Astrocyte (in vitro differentiated cells and primary cell): ENCODE results near the gene LAMA5. TPM values are rescaled to one million over a fixed set of nuclear protein-coding genes. Genes with fewer than 3 reads are reported as not detected.

Source experiments
- DNase-seq: peaks from one replicate; pipeline ENCODE4 v3.0.0-alpha.2; 2010; ENCODE audit warnings: low read depth
- FAIRE-seq: peaks from 2 replicates; lab custom pipeline; 2011; peaks lifted over from hg19 to GRCh38; lab: Jason Lieb, UNC
- H2AFZ ChIP-seq: 2 replicates; pipeline ENCODE4 v1.6.0; 2012; ENCODE audit warnings: low read depth, low read length, inconsistent platforms
- H3K27ac ChIP-seq: 2 replicates; pipeline ENCODE4 v1.5.1; 2011; ENCODE audit warnings: low read depth, low read length, inconsistent platforms
- H3K27me3 ChIP-seq: 2 replicates; pipeline ENCODE4 v1.6.0; 2011; ENCODE audit warnings: low read length, inconsistent platforms; ENCODE audit not compliant: insufficient read depth
- H3K36me3 ChIP-seq: 2 replicates; pipeline ENCODE4 v1.5.1; 2011; ENCODE audit warnings: low read length, inconsistent platforms; ENCODE audit not compliant: insufficient read depth
- H3K4me1 ChIP-seq: 2 replicates; pipeline ENCODE4 v1.5.1; 2011; ENCODE audit warnings: low read length, inconsistent platforms; ENCODE audit not compliant: insufficient read depth
- H3K4me2 ChIP-seq: 2 replicates; pipeline ENCODE4 v1.6.0; 2012; ENCODE audit warnings: low read length, inconsistent platforms
- H3K4me3 ChIP-seq: 2 replicates; pipeline ENCODE4 v1.5.1; 2011; ENCODE audit warnings: low read depth, mild to moderate bottlenecking, low read length, inconsistent platforms; ENCODE audit not compliant: insufficient read depth
- H3K79me2 ChIP-seq: 2 replicates; pipeline ENCODE4 v1.6.0; 2012; ENCODE audit warnings: mild to moderate bottlenecking, low read length, inconsistent platforms; ENCODE audit not compliant: insufficient read depth
- H3K9ac ChIP-seq: 2 replicates; pipeline ENCODE4 v1.6.0; 2012; ENCODE audit warnings: mild to moderate bottlenecking, low read length, inconsistent platforms
- H3K9me3 ChIP-seq: 2 replicates; pipeline ENCODE4 v1.5.1; 2012; ENCODE audit warnings: low read depth, mild to moderate bottlenecking, low read length, inconsistent platforms; ENCODE audit not compliant: insufficient read depth
- H4K20me1 ChIP-seq: 2 replicates; pipeline ENCODE4 v1.6.0; 2012; ENCODE audit warnings: low read length, inconsistent platforms; ENCODE audit not compliant: insufficient read depth
- H3K27ac Mint-ChIP-seq: one replicate; pipeline ENCODE4 v1.8.0; 2021; ENCODE audit warnings: mild to moderate bottlenecking, mixed read lengths; ENCODE audit not compliant: unreplicated experiment
- H3K27me3 Mint-ChIP-seq: one replicate; pipeline ENCODE4 v1.8.0; 2021; ENCODE audit warnings: low read depth, mixed read lengths; ENCODE audit not compliant: unreplicated experiment
- H3K36me3 Mint-ChIP-seq: one replicate; pipeline ENCODE4 v1.8.0; 2021; ENCODE audit warnings: low read depth, mixed read lengths; ENCODE audit not compliant: unreplicated experiment
- H3K4me1 Mint-ChIP-seq: one replicate; pipeline ENCODE4 v1.8.0; 2021; ENCODE audit warnings: low read depth, mixed read lengths; ENCODE audit not compliant: unreplicated experiment
- H3K4me3 Mint-ChIP-seq: one replicate; pipeline ENCODE4 v1.8.0; 2021; ENCODE audit warnings: mild to moderate bottlenecking, moderate library complexity, mixed read lengths; ENCODE audit not compliant: unreplicated experiment
- H3K9me3 Mint-ChIP-seq: one replicate; pipeline ENCODE4 v1.8.0; 2021; ENCODE audit warnings: mild to moderate bottlenecking, mixed read lengths; ENCODE audit not compliant: unreplicated experiment
- EZH2 ChIP-seq: IDR thresholded peaks from 2 replicates; pipeline ENCODE4 v1.6.1; 2012; ENCODE audit warnings: mild to moderate bottlenecking, low read length, inconsistent platforms; ENCODE audit not compliant: insufficient read depth
- total RNA-seq: library from RNA; stranded (reverse); gene quantifications from 2 replicates; pipeline ENCODE4 v1.2.1, GENCODE V29; 2021
- TF ChIP-seq, protein P1 (sequence below): IDR thresholded peaks from 2 replicates; pipeline ENCODE4 v1.5.1; 2011; ENCODE audit warnings: low read depth, mild to moderate bottlenecking, inconsistent platforms, low read length, moderate library complexity; ENCODE audit not compliant: insufficient read depth

LAMA5 gene
- total RNA-seq, 1 donor from 2014 or later: 350 TPM

DNA sequence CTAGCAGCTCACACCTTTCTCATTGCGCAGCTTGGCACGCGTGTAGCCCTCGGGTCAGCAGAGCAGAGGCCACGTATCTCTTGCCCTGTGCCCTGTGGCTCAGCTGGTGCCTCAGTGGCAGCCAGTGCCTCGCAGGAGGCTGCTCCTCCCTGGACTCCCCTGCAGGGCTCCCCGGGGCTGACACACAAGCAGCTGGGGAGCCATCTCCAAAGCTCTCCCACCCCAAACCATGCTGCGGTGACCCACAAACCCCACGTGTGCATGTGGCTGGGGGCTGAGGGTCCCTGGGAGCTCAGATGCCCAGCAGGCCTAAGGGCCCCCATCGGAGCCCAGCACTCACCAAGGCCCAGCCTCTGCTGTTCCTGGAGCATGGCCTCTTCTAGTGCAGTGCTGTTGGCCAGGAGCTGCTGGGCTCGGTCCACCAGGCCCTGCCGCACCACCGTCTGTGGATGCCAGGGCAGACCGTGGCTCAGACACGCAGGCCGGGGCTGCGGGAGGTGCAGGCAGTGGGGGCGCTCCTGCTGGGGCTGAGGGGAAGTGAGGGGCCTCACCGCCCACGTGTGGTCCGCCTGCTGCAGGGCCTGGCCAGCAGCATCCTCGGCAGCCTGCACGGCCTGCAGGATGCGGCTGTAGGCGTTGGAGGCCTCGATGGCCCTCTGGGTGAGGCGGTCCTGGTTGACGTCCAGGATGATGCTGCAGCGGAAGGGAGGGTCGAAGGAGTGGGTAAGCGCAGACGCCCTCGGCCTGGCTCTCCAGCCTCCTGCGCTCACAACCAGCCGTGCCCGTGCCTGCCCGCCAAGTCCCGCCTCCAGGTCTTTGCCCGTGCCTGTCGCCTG, 50.6 kb downstream of the LAMA5 start:
- TF ChIP-seq, protein P1, sequence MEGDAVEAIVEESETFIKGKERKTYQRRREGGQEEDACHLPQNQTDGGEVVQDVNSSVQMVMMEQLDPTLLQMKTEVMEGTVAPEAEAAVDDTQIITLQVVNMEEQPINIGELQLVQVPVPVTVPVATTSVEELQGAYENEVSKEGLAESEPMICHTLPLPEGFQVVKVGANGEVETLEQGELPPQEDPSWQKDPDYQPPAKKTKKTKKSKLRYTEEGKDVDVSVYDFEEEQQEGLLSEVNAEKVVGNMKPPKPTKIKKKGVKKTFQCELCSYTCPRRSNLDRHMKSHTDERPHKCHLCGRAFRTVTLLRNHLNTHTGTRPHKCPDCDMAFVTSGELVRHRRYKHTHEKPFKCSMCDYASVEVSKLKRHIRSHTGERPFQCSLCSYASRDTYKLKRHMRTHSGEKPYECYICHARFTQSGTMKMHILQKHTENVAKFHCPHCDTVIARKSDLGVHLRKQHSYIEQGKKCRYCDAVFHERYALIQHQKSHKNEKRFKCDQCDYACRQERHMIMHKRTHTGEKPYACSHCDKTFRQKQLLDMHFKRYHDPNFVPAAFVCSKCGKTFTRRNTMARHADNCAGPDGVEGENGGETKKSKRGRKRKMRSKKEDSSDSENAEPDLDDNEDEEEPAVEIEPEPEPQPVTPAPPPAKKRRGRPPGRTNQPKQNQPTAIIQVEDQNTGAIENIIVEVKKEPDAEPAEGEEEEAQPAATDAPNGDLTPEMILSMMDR: no peak
- TF ChIP-seq EZH2: no peak
- Mint-ChIP-seq H3K27ac (no peak overlapping the region), H3K27me3 (no peaks in the 10 kb centered on the region), H3K36me3 (peaks cover 15% of the 10 kb centered on the region), H3K4me3 (no peak overlapping the region), H3K9me3 (no peaks in the 10 kb centered on the region), H3K4me1 (no peaks in the 10 kb centered on the region)
- Histone ChIP-seq H3K4me2 (no peak overlapping the region), H3K4me3 (no peak overlapping the region), H3K9me3 (no peaks in the 10 kb centered on the region), H3K9ac (no peak overlapping the region), H3K4me1 (no peaks in the 10 kb centered on the region), H3K27me3 (no peaks in the 10 kb centered on the region), H3K36me3 (no peaks in the 10 kb centered on the region), H3K27ac (no peak overlapping the region), H2AFZ (no peak overlapping the region), H3K79me2 (no peaks in the 10 kb centered on the region), H4K20me1 (no peaks in the 10 kb centered on the region)
- DNase-seq: no peak
- FAIRE-seq: no peak

DNA sequence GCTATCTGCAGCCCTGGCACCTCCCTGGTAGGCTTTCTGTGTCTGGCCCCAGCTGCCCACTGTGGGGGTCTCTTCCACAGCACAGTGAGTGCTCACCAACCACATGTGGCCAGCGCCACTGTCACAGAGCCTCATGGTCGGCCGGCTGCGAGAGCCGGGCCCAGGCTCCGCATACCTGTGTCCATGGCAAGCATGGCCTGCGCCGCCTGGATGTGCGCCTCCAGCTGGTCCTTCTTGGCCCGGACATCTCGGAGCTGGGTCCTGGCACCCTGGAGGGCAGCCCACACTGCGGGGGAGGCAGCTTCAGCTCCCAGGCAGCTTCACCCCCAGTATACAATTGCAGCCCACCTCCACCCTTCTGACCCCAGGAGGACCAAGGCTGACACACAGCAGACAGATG, 51.3 kb downstream of the LAMA5 start:
- Mint-ChIP-seq H3K27me3 (no peaks in the 10 kb centered on the region), H3K9me3 (no peaks in the 10 kb centered on the region), H3K4me3 (no peak overlapping the region), H3K36me3 (peaks cover 15% of the 10 kb centered on the region), H3K4me1 (no peaks in the 10 kb centered on the region), H3K27ac (peak overlapping the region; percentile 53)
- Histone ChIP-seq H3K9ac (no peak overlapping the region), H3K27me3 (no peaks in the 10 kb centered on the region), H4K20me1 (no peaks in the 10 kb centered on the region), H3K4me2 (no peak overlapping the region), H3K36me3 (no peaks in the 10 kb centered on the region), H3K27ac (no peak overlapping the region), H3K79me2 (no peaks in the 10 kb centered on the region), H3K9me3 (no peaks in the 10 kb centered on the region), H2AFZ (no peak overlapping the region), H3K4me1 (no peaks in the 10 kb centered on the region), H3K4me3 (no peak overlapping the region)
- DNase-seq (no peak), FAIRE-seq (no peak)
- TF ChIP-seq EZH2: no peak
- TF ChIP-seq, protein P1: no peak

DNA sequence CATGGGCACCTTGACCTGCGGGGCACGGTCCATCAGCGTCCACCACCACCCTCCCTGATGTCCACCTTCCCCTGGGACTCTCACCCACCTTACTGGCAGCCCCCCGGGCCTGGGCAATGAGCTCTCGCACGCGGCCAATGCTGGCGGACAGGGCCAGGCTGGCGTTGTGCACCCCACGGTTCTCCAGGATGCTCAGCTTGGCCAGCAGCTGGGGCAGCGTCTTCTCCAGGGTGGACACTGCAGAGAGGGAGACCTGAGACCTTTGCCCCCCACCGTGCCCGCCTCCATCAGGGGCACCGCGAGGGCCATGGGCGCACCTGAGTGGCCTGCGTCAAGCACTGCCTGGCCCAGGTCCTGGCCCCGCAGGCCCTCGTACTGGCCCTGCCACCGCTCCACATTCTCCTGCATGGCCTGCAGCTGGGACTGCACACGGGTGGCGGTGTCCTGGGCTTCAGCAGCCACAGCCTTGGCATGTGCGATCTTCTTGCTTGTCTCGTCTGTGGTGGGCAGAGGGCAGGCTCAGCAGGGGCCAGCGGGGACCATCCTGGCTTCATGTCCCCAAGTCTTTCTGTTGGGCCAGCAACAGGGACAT, 52.3 kb downstream of the LAMA5 start:
- no peak overlapping the region for H3K4me2 ChIP-seq
- H3K79me2 ChIP-seq: no peaks in the 10 kb centered on the region
- no peaks in the 10 kb centered on the region for H3K9me3 ChIP-seq
- no peak overlapping the region for H3K4me3 Mint-ChIP-seq
- H4K20me1 ChIP-seq: no peaks in the 10 kb centered on the region
- TF ChIP-seq EZH2: no peak
- TF ChIP-seq, protein P1: no peak
- H3K9ac ChIP-seq: no peak overlapping the region
- no peaks in the 10 kb centered on the region for H3K4me1 Mint-ChIP-seq
- no peak overlapping the region for H3K27ac Mint-ChIP-seq
- H3K4me3 ChIP-seq: no peak overlapping the region
- no peak for DNase-seq
- FAIRE-seq: no peak
- H3K36me3 ChIP-seq: no peaks in the 10 kb centered on the region
- no peak overlapping the region for H2AFZ ChIP-seq
- H3K27ac ChIP-seq: no peak overlapping the region
- peaks cover 13% of the 10 kb centered on the region for H3K36me3 Mint-ChIP-seq
- no peaks in the 10 kb centered on the region for H3K27me3 Mint-ChIP-seq
- H3K4me1 ChIP-seq: no peaks in the 10 kb centered on the region
- H3K27me3 ChIP-seq: no peaks in the 10 kb centered on the region
- H3K9me3 Mint-ChIP-seq: no peaks in the 10 kb centered on the region
